GM19328 (cell line): ENCODE results near the gene EYA2.

Experiments used
- ATAC-seq: cut with Tn5 transposase; IDR thresholded peaks from one replicate; pipeline ENCODE4 v1.9.1; 2021; ENCODE audit warnings: mild to moderate bottlenecking, moderate library complexity; ENCODE audit not compliant: unreplicated experiment

The EYA2 gene

DNA sequence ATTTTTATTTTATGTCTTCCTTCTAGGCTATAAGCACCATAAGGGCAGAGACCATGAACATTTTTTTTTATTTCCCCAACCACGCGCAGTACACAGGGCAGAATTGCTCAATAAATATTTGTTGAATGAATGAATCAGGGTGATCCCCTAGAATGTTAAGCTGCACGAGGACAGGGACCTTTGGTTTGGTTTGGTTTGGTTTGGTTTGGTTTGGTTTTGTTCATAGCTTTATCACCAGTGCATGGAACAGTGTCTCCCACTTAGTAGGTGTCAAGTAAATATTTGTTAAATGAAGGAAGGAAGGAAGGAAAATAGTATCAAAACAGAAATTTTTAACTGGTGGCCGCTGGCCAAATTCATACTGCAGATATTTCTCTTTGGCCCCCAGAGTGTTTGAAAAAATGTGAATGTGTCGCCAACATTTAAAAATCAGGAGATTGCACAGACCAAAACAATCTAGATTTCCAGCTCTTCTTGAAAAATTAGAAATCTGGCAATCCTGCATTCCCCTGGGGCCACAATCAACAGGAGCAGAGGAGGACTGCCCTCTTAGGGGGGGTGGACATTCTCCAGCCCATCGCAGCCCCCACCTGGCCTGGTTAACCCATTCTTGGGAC is 205.3 kb downstream of the EYA2 start:
- ATAC-seq: no peak

DNA sequence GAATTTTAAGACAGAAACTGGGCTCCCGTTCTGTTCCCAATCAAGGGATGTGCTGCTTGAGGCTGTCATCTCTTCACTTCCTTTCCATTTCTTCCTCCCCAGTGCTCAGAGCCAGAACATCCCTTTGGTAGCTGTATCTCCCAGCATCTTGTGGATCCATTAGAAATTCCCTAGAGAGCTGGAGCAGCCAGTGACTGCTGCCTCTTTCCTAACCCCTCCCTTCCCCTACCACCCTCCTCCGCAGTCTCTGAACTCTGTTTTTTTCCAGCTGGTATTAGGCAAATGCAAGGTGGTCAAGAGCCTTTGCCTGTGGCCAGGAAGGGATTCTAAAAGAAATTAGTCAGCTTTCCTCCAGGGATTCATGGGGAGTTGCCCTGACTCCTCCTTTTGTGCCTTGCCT is 208.0 kb downstream of the EYA2 start:
- ATAC-seq: no peak

DNA sequence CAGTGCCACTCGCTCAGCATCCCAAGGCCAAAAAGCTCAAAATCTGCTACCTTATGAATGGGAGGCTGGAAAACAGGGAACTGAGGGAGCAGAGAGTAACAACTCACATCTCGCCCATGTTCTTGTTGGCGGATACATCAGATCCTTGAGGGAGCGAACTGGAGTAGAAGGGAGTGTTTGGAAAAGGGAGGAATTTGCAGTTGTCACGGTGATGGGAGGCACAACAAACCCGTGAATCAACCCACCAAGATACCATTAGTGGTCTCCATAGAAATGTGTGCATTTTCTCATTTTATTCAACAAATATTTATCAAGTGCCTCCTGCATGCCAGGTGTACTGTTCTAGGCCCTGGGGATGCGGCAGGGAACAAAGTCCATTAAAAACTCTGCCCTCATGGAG is 212.1 kb downstream of the EYA2 start:
- ATAC-seq: no peak

DNA sequence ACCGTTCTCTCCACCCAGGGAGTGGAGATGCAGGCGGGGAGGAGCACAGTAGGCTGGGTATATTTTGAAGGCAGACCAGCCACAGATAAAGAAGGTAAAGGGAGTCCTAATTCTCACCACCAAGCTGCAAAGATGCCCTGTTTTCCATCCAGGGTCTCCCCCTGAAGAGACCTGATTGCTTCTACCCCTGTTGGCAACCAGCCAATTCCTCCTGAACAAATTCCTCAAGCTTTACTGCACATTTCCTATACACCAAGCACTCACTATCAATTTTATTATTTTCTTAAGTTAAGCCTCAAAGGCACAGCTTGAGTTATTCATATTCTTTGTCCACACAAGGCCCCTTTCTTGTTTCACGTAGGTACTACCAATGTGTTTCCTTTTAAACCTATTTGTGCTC is 214.4 kb downstream of the EYA2 start:
- no peak for ATAC-seq

DNA sequence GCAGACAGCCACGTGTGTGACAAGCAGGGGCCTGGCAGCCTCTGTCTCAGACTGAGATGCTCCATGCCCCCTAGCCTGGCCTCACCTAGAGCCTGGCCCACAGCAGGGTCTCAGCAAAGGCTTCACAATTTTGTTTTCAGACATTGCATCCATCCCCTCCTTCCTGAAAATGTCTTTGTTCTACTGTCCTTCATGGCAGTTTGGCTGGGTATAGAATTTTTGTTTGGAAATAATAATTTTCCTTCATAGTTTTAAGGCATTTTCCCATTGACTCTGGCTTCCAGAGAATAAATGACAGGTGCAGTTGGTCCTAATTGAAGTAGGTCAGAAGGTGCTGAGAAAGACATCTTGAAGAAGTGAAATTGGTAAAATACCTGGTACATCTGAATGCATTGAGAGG is 216.2 kb downstream of the EYA2 start:
- ATAC-seq: no peak

DNA sequence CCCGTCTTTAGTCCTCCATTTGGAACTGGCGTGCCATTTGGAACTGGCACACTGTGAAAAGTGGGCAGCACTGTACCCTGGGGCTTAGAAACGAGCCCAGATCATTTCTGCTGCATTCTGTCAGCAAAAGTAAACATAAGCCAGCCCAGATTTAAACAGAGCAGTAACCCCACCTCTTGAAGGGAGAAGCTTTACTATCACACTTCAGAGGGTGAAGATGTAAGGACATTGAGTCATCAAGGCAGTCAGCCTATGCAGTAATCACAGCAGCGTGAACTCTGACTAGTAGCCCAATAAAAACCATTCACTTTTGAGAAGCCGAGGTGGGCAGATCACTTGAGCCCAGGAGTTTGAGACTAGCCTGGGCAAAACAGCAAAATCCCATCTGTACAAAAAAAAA is 216.9 kb downstream of the EYA2 start:
- ATAC-seq: no peak

GRCh38 chr20:47113362-47114109 is 218.9 kb downstream of the EYA2 start:
- ATAC-seq: no peak

DNA sequence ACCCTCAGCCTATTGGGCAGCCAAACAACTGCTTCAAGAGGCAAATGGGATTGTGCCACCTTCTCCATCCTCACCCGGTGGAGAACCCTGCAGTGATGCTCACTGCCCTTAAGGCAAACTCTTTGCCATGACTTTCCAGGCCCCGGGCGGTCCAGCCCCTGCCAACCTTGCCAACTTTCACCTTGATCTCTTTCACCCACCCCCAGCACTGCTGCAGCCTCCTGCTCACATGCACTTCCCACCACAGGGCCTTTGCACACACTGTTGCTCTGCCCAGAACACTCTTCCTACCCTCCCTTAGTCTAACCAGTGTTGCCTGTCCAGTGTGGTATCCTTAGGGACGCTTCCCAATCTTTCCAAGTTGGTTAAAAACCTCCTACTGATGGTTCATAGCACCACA is 221.1 kb downstream of the EYA2 start:
- ATAC-seq: no peak

GRCh38 chr20:47117371-47117770 is 222.7 kb downstream of the EYA2 start:
- no peak for ATAC-seq

- ATAC-seq: no peak
These were observed 223.1 kb downstream of the EYA2 start for GRCh38 chr20:47117773-47118172.

DNA sequence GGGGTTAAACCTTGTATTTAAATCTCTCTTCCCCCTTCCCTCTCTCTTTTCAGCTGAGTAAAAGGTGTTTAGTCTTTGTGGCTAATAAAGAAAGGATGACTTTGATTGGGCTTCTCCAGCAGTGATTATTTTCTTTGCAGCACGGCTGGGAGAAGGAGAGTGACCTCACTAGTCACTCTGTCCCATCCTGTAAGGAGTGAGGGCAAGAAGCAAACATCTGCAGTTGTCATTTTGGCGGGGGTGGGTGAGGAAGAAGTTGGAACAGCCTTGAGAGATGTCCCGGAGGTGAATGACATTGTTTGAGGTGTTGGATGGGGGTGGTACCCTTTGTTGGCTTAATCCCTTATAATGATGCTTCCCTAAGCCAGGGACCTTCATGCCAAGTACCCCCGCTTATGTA is 223.6 kb downstream of the EYA2 start:
- no peak for ATAC-seq

- no peak for ATAC-seq
These were observed 224.0 kb downstream of the EYA2 start for GRCh38 chr20:47118641-47119040.

- ATAC-seq: no peak
These were observed 225.8 kb downstream of the EYA2 start for GRCh38 chr20:47120346-47120936.

- no peak for ATAC-seq
These were observed 227.9 kb downstream of the EYA2 start for GRCh38 chr20:47122560-47122959.

GRCh38 chr20:47124181-47124717 is 229.6 kb downstream of the EYA2 start:
- ATAC-seq: no peak

DNA sequence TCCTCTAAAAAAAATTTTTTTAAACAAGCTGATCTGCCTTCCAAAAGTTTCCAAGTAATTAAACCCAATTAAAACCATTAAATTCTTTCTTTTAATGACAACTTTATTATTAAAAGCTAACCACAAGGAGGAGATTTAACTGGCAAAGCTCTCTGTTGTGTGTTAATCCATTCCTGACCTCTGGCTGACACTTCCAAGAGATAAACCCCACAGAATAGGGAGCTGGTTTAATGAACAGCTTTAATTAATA is 230.8 kb downstream of the EYA2 start:
- ATAC-seq: no peak

- ATAC-seq: no peak
These were observed 231.3 kb downstream of the EYA2 start for GRCh38 chr20:47125758-47126591.

GRCh38 chr20:47126709-47127108 is 232.1 kb downstream of the EYA2 start:
- no peak for ATAC-seq

GRCh38 chr20:47127546-47127945 is 232.9 kb downstream of the EYA2 start:
- no peak for ATAC-seq

DNA sequence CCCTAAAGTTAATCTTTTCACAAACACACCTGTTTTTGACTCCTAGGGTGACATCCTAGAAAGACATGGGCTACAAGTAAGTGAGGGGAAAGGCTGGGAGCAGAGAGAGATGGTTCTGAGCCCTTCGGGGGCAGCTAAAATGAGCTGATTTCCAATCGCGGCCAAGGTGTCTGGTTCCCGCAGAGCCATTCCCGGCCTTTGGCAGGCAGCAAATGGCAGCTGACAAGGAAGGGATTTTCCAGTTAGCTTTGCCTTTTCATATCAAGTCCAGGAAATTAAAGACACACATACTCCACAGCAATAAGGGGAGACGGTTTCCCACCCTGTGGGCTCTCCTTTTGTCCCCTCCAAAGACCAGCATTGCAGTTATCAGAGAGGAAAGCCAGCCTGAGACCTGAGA is 233.4 kb downstream of the EYA2 start:
- ATAC-seq: no peak

GRCh38 chr20:47129306-47129705 is 234.7 kb downstream of the EYA2 start:
- no peak for ATAC-seq
